NCI-H1436 treated with DMSO at 0.1 percent for 48 hours (cell line): ENCODE data around the gene HMGN2.
"Not testable (repeated sequence)": the region's sequence is repeated elsewhere in the genome, so short reads cannot be mapped to it uniquely, and the experiment has no call there.

Experiments used
- DNase-seq: peaks from one replicate; lab custom pipeline; 2025; lab: John Stamatoyannopoulos, UW

Gene HMGN2

DNA sequence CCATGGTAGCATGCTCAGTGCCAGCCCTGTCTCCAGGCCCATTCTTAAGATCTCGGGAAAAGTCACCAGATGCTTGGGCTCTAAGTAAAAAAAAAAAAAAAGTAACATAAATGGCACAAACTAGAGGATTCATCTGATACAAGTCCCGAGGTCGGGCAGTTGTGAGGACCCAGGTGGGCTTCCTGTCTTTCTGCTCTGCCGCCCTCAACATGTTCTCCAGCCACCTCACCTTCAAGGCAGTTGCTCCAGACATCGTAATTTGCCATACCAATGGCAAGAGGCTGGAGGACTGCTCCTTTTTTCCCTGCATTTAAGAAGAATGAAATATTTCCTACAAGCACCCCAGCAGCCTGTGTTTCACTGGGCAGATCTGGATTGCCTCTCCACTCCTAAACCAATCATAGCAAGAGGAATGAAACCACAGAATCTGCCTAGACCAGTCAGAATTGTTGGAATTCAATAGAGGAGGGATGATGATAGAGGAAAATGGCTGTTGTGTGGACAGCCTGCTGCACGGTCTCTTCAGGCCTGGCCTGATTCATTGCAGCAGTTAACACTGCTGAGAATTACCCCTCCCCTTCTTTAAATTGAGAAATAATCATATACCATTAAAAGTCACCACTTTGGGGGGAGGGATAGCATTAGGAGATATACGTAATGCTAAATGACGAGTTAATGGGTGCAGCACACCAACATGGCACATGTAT is 5.4 kb downstream of the HMGN2 start:
- no peak for DNase-seq

DNA sequence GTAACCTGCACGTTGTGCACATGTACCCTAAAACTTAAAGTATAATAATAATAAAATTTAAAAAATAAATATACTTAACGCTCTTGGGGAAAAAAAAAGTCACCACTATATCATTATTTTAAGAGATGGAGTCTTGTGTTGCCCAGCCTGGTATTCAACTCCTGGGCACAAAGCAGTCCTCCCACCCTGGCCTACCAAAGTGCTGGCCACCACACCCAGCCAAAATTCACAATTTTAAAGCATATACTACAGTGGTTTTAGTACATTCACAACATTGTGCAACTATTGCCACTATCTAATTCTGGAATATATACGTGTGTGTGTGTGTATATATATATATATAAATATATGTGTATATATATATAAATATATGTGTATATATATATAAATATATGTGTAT is 5.9 kb downstream of the HMGN2 start:
- DNase-seq = no peak

DNA sequence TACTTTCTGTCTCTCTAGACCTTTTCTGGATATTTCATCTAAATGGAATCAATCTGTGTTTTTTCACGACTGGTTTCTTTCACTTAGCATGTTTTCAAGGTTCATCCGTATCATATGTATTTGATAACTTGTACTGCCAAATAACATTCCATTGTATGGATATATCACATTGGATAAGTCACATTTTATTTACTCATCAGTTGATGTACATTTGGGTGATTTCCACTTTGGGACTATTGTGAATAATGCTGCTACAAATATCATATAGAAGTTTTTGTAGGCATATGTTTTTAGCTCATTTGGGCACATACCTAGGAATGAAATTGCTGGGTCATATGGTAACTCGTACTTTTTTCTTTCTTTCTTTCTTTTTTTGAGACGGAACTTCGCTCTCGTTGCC is 6.7 kb downstream of the HMGN2 start:
- DNase-seq = no peak

DNA sequence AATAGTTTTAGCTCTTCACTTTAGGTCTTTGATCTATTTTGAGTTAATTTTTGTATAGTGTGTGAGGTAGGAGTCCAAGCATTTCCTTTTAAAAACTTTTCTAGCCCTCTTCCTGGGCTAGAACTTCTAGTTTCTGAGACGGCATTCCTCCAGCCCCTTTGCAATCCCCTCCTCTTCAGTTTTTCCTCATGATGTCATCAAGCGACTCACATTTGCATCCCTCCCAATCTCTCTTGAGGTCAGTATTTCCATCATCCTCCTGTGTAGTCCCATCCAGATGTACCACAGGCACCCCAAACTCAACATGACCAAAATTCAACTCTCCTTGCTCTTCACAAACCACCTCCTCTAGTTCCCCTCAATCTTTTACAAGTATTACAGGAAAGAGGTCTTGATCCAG is 10.7 kb downstream of the HMGN2 start:
- DNase-seq = no peak

DNA sequence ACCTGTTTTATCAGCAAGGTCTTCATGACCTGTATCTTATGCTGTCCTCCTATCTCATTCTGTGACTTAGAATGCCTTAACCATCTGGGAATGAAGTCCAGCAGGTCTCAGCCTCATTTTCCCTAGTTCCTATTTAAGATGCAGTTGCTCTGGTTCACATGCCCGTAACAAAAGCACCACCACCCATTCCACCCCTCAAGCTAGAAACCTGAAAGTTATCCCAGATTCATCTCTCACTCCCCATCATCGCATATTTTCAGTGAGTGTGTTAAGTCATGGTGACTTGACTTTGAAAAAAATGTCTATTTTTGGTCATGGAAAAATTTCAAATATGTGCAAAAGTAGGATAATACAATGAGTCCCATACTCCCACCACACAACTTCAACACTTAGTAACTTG is 11.7 kb downstream of the HMGN2 start:
- no peak for DNase-seq

DNA sequence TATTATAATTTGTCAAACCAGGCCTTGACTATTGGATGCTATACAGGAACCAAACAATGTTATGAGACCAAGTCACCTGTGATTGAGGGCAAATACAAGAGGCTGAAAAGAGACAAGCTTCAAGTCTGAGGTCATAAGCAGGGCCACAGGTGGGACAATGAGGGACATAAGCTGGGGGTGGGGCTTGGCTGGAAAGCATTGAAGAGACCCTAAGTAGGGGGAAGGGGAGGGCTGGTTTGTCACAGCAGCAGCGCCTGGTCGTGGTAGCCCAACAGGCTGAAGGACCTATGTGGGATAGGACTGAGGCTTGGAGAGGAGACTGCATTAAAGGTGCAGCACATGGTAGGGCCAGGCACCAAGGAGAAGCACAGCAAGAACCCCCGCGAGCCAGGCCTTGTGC is 17.9 kb downstream of the HMGN2 start:
- no peak for DNase-seq

DNA sequence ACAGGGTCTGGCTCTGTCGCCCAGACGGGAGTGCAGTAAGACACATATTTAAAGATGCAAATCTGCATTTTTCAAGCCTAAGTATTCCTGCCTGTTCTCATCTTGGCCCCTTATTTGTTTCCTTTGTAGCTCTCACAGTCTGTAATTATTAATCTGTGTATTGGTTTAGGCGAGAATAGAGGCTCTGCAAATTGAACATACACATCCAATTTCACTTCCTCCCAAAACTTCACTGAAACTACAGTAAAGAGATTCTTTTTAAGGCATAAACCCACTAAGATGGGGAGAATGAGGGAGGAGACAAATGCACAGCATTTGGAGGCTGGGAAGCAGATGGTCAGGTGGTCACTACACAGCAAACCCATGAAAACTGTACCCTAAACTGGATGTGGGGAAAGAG is 21.0 kb downstream of the HMGN2 start:
- no peak for DNase-seq

DNA sequence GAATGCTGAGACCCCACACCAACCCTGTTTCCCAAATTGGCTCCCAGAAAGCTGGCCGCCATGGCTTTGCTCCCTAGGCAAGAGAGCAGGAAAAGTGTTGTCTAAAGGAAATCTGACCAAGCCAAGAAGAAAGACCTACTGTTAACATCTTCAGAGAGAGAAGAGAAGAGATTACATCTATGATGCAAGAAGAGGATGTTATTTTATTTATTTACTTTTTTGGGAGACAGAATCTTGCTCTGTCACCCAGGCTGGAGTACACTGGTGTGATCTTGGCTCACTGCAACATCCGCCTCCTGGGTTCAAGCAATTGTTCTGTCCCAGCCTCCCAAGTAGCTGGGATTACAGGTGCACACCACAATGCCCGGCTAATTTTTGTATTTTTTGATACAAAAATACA is 21.7 kb downstream of the HMGN2 start:
- DNase-seq = no peak

DNA sequence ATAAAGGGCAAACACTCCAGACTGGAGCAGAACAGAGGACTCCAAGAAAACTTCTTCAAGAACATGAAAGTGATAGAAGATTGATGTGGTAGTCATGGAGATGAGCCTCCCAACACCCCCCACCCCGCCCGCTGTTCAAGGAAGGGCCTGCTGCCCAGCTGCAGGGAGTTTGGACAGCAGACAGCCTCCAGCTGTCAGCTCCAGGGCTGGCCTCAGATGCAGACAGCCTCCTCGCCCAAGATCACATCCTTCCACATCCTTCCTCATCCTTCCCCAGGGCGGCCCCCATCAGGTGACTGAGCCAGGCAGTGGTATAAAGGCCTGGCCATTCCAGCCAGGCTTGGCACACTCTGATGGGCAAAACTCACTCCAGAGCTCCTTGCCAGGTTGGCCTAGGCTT is 24.6 kb downstream of the HMGN2 start:
- DNase-seq = no peak

DNA sequence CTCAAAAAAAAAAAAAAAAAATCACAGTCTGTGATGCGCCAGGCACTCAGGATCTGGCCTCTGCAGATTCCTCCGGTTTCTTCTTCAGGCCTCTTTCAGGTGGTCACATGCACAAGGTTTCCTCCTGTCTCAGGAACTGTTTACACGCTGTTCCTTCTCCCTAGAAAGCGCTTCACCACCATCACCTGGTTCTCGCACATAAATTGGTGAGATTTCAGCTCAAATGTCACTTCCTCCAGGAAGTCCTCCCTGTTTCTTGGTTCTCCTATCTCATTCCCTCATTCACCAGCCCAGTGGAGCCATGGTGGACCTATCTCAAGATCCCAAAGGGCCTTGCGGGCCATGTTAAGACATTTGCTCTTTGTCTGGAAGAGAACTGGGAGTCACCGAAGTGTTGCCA is 26.7 kb downstream of the HMGN2 start:
- no peak for DNase-seq

DNA sequence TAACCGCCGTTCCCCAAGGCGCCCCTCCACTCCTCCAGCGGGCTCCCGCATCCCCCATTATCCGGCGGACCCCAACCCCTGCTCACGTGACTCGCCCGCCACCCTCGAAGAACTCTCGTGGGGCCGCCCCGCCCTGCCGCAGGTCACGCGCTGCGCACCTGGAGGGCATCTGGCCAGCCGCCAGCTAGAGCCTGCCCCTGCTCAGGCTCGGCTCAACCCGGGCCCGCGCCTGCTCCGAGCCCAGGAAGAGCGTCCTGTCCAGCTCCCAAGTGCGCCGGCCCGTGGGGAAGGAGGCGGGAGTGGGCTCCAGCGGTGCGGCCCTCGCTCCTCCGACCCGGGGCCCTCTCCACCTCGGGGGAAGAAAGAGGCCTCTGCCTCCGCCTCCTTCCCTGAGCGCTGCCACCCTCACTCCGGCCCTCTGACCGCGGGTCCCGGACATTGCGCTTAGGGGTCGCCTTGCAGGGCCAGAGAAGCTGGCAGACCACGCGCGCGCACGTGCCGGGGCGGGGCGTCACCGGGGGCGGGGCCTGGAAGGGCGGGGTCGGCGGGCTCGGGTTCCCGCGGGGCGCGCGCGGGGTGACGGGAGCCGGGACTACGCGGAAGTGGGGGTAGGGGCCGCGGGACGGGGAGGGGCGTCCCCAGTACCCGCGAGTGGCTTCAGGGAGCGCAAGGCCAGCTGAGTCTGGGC is 28.4 kb downstream of the HMGN2 start:
- no peak for DNase-seq

DNA sequence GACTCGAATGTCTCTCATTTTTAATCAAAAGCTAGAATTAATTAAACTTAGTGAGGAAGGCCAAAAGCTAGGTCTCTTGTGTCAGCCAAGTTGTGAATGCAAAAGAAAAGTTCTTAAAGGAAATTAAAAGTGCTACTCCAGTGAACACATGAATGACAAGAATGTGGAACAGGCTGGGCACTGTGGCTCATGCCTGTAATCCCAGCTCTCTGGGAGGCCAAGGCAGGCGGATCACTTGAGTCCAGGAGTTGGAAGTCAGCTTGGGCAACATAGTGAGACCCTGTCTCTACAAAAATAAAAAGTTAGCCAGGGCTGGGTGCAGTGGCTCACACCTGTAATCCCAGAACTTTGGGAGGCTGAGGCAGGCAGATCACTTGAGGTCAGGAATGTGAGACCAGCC is 38.5 kb downstream of the HMGN2 start:
- not testable (repeated sequence) for DNase-seq

DNA sequence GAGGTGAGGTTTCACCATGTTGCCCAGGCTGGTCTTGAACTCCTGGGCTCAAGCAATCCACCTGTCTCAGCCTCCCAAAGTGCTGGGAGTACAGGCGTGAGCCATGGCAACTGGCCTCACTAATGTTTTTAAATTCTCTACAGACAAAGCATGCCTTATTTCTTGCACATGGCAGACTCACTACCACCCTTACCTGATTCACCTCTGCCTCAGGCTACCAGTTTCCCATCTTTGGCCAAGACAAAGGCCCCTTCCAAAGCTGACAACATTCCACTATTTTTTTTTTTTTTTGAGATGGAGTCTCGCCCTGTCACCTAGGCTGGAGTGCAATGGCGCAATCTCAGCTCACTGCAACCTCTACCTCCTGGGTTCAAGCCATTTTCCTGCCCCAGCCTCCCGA is 43.6 kb downstream of the HMGN2 start:
- not testable (repeated sequence) for DNase-seq

DNA sequence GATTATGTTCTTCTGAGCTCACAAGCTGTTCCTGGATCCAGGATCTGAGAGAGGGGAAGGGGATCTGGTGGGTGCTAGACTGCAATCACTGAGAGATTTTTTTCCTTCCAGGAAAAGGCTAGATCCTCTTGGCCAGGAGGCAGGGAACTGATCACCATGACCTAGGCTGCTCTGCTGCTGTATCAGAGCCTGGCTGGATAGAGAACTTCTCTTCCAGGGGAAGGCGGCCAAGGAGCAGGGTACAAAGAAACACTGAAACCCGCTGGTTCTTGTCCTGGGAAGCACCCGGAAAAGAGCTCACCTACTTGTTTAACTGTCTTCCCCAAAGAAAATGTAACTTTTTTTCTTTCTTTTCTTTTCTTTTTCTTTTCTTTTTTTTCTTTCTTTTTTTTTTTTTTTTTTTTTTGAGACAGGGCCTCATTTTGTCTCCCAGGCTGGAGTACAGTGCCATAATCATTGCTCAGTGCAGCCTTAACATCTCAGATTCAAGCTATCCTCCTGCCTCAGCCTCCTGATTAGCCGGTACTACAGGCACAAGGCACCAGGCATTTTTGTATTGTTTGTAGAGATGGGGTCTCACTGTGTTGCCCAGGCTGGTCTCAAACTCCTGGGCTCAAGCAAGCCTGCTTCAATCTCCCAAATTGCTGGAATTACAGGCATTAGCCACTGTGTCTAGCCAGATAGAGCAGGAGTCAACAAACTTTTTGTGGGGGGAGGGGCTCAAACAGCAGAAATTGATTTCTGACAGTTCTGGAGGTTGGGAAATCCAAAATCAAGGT is 44.9 kb downstream of the HMGN2 start:
- no peak for DNase-seq

DNA sequence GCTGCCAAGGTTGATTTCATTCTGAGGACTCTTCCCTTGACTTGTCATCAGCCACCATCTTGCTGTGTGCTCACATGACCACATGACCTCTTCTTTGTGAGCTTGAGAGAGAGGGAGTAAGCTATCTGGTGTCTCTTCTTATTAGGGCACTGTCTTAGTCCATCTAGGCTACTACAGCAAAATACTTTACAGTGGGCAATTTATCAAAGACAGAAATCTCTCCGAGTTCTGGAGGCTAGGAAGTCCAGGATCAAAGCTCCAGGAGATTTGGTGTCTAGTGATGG is 45.5 kb downstream of the HMGN2 start:
- DNase-seq = no peak

DNA sequence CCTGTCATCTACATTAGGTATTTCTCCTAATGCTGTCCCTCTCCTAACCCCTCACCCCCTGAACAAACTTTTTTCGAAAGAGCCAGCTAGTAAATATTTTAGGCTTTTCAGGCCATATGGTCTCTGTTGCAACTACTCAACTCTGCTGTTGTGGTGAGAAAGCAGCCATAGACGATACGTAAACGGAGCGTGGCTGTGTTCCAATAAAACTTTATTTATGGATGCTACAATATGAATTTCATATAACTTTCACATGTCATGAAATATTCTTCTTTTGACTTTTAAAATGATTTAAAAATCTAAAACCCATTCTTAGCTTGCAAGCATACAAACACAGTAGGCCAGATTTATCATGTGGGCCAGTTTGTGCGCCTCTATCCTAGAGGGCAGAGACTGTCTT is 46.1 kb downstream of the HMGN2 start:
- no peak for DNase-seq

DNA sequence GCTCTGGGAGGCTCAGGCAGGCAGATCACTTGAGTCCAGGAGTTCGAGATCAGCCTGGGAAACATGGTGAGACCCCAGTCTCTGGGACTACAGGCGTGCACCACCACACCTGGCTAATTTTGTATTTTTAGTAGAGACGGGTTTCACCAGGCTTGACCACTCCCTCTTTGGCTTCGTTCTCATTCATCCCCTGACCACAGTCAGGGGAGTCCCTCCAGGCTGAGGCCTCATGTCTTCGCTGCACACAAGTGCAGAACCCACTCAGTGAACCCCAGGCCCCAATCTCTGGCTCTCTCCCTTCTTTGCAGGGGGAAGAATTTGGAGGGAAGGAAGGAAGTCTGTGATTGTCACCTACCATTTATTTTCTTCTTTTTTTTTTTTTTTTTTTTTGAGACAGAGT is 48.1 kb downstream of the HMGN2 start:
- no peak for DNase-seq

DNA sequence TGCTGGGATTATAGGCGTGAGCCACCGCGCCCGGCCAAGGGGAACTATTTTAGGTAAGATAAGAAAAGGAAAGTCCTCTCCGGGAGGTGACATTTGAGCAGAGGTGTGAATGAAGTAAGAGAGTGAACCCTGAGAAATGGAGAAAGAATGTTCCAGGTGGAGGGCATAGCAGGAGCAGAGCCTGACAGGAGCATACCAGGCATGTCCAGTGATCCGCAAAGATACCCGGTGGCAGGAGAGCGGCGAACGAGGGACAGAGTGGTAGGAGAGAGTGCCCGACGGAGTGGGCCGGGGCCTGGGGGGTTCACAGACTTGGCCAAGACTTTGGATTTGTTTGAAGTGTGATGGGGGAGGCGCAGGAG is 49.4 kb downstream of the HMGN2 start:
- DNase-seq = no peak

DNA sequence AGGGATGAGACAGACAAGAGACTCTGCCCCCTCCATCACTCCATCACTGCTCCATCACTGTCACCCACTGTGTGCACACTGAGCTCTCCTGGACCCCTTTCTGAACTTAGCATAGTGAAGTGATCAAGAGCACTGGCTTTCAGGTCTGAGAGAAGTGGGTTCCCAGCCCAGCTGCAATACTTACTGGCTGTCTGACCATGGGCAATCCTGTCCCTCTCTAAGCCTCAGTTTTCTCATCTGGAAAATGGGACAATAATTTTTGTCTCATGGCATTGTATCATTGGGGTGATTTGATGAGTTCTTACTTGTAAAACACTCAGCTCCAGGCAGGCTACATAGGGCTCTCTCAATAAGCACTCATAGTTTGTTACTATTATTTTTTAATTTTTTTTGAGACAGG is 49.8 kb downstream of the HMGN2 start:
- no peak for DNase-seq

DNA sequence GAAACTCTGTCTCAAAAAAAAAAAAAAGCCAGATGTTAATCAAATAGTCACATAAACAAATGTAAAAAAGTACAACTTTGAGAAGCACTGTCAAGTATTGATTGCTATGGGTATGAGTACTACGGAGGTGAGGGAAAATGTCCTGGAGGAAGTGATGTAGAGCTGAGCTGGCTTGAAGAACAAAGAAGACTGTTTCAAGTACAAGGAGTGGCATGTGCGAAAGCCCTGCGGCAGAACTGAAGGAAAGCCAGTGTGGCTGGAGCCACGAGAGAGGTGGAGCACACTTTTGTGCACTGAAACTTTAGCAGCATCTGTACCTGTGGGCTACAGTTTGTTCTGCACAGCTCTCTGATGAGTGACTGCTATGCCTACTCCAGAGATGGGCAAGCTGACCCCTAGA is 51.9 kb downstream of the HMGN2 start:
- DNase-seq = no peak
